ENCODE data around the gene PGAM2.
A peak's percentile ranks its signal among the peaks of the same experiment; 100 is the strongest.
"Not testable (repeated sequence)": the region's sequence is repeated elsewhere in the genome, so short reads cannot be mapped to it uniquely, and the experiment has no call there.

PGAM2 gene

DNA sequence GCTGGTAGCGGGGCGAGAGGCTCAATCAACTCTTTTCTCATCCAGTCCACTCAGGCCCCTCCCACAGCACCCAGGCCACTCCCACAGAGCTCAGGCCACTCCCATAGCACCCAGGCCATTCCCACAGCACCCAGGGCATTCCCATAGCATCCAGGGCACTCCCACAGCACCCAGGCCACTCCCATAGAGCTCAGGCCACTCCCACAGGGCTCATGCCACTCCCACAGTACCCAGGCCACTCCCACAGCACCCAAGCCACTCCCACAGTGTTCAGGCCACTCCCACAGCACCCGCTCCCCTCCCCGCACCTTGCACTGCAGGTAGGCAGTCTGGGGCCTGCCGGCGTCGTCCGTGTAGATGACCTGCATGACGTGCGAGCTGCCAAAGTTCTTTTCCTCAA, 29.0 kb downstream of the PGAM2 start:
- H3K4me3 ChIP-seq (ENCODE audit: low read depth, low read length); CTCF ChIA-PET: not testable (repeated sequence)

DNA sequence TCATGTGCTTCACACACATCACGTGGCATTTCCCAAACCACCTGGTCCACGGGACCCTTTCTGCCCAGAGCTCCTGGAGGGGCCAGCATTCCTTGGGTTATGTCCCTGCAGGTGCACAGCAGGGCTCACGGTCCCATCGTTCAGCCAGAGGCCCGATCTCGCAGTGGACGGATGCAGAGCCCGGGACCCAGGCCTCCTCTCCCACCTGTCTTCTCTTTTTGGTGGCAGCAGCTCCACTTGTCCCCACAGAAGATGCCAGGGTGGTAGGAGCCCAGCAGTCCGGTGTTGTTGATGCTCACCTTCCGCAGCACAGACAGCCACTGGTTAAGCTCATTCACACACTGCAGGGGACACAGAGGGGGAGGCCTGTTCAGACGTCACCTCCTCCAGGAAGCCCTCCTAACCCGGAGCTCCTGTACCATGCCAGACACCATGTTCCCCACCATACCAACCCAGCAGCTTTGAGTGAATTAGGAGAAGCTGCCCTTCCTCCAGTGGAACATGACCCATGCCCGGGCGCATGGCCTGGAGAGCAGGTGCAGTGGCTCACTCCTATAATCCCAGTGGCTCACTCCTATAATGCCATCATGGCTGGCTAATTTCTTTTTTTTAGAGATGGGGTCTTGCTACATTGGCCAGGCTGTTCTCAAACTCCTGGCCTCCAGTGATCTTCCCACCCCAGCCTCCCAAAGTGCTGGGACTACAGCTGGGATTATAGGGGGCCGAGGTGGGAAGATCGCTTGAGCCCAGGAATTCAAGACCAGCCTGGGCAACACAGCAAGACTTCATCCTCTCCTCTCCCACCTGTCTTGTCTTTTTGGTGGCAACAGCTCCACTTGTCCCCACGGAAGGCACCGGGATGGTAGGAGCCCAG, 31.2 kb downstream of the PGAM2 start:
- TF ChIP-seq ZNF121 (tag by site-specific recombination; IDR thresholded peaks at IDR 0.05), result peak; percentile 74
- H3K27ac ChIP-seq (ENCODE audit: extremely low read depth, low read depth, low read length); POLR2A ChIA-PET; H3K9me3 ChIP-seq (ENCODE audit: control insufficient read depth, insufficient read depth, low read depth, low read length); H3K4me3 ChIP-seq (ENCODE audit: low read depth, low read length); CTCF ChIA-PET; H3K4me1 ChIP-seq (ENCODE audit: control insufficient read depth, insufficient read depth, low read length); H3K36me3 ChIP-seq (ENCODE audit: control insufficient read depth in 2 of 2, insufficient read depth in 1 of 2, low read length in 2 of 2): not testable (repeated sequence)

More for the DNA sequence above, 29.0 kb downstream of the PGAM2 start:
- H3K27ac ChIP-seq (ENCODE audit: extremely low read depth, low read depth, low read length); POLR2A ChIA-PET; H3K9me3 ChIP-seq (ENCODE audit: control insufficient read depth, insufficient read depth, low read depth, low read length); H3K36me3 ChIP-seq (ENCODE audit: control insufficient read depth in 2 of 2, insufficient read depth in 1 of 2, low read length in 2 of 2); H3K4me1 ChIP-seq (ENCODE audit: control insufficient read depth, insufficient read depth, low read length): not testable (repeated sequence)
- TF ChIP-seq SP3 (tag by site-specific recombination; IDR thresholded peaks at IDR 0.05) (0 out of 2 replicates have a peak, but pooled peaks have one; percentile 15), IKZF3 (tag by site-specific recombination; IDR thresholded peaks at IDR 0.05) (peak; percentile 76)

DNA sequence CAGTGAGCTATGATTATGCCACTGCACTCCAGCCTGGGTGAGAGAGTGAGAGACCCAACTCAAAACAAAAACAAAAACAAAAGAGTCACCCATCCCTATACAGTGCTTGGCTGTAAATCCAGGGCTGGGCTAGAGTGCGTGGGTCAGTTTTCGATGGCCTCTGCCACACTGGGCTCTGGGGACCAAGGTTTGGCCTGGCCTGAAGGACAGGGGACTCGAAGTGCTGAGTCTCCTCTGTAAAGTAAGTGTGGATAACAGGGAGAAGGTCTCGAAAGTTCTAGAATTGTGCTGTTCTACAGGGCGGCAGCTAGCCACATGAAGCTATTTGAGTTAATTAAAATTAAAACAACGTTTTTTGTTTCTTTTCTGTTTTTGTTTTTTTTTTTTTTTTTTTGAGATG, 33.3 kb downstream of the PGAM2 start:
- H3K4me3 ChIP-seq (ENCODE audit: low read depth, low read length); H3K4me1 ChIP-seq (ENCODE audit: control insufficient read depth, insufficient read depth, low read length); CTCF ChIA-PET; H3K36me3 ChIP-seq (ENCODE audit: control insufficient read depth in 2 of 2, insufficient read depth in 1 of 2, low read length in 2 of 2); POLR2A ChIA-PET; H3K9me3 ChIP-seq (ENCODE audit: control insufficient read depth, insufficient read depth, low read depth, low read length); H3K27ac ChIP-seq (ENCODE audit: extremely low read depth, low read depth, low read length): not testable (repeated sequence)

DNA sequence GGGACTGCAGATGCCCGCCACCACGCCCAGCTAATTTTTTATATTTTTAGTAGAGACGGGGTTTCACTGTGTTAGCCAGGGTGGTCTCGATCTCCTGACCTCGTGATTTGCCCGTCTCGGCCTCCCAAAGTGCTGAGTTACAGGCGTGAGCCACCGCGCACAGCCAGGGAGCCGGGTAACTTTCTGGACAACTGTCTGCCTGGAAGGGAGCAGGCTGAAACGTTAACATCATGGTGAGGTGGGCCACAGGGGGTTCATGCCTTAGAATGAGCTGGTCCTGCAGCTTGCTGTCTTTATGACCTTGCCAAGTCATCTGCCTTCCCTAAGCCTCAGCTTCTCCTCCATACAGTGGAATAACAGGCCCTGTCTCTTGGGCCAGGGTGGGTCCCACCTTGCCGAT, 34.0 kb downstream of the PGAM2 start:
- H3K27ac ChIP-seq (ENCODE audit: extremely low read depth, low read depth, low read length); H3K4me1 ChIP-seq (ENCODE audit: control insufficient read depth, insufficient read depth, low read length); H3K9me3 ChIP-seq (ENCODE audit: control insufficient read depth, insufficient read depth, low read depth, low read length); H3K4me3 ChIP-seq (ENCODE audit: low read depth, low read length); CTCF ChIA-PET; POLR2A ChIA-PET; H3K36me3 ChIP-seq (ENCODE audit: control insufficient read depth in 2 of 2, insufficient read depth in 1 of 2, low read length in 2 of 2): not testable (repeated sequence)

DNA sequence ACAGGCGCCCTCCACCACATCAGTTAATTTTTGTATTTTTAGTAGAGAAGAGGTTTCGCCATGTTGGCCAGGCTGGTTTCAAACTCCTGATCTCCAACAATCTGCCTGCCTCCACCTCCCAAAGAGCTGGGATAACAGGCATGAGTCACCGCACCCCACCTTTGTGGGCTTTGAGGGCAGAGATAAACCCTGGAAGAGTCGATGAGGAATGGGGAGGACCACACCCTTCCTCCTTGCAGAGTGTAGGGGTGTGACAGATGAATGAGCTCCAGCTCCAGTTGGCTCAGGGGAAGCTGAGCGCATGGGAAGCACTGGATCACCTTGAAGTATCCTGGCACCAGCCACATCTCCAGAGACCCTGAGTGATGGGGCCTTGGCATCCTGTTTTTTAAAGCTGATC, 35.3 kb downstream of the PGAM2 start:
- H3K27ac ChIP-seq (ENCODE audit: extremely low read depth, low read depth, low read length); POLR2A ChIA-PET; CTCF ChIA-PET; H3K9me3 ChIP-seq (ENCODE audit: control insufficient read depth, insufficient read depth, low read depth, low read length); H3K36me3 ChIP-seq (ENCODE audit: control insufficient read depth in 2 of 2, insufficient read depth in 1 of 2, low read length in 2 of 2); H3K4me1 ChIP-seq (ENCODE audit: control insufficient read depth, insufficient read depth, low read length); H3K4me3 ChIP-seq (ENCODE audit: low read depth, low read length): not testable (repeated sequence)
- TF ChIP-seq KLF1 (tag by site-specific recombination; IDR thresholded peaks at IDR 0.05), result peak; percentile 59

DNA sequence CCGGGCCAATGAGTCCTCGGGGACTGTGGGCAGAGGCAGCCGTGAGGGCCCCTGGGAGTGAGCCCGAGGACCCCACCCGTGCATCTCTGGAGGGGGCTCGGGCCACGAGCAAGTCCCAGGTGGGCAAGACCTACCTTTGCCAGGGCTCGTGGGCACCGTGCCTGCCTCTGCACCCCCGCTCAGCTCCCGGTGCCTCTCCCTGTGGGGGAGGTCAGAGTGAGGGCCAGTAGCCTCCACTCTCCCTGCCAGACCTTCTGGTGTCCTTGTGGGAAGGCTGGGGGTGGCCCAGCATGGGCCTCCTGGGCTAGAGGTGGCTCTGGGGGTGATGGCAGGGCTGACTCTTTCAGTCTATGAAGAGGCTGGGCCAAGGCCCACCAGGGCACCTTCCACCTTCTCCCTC, 35.9 kb downstream of the PGAM2 start:
- H3K27ac ChIP-seq (ENCODE audit: extremely low read depth, low read depth, low read length); H3K9me3 ChIP-seq (ENCODE audit: control insufficient read depth, insufficient read depth, low read depth, low read length); CTCF ChIA-PET; POLR2A ChIA-PET; H3K36me3 ChIP-seq (ENCODE audit: control insufficient read depth in 2 of 2, insufficient read depth in 1 of 2, low read length in 2 of 2); H3K4me3 ChIP-seq (ENCODE audit: low read depth, low read length); H3K4me1 ChIP-seq (ENCODE audit: control insufficient read depth, insufficient read depth, low read length): not testable (repeated sequence)

DNA sequence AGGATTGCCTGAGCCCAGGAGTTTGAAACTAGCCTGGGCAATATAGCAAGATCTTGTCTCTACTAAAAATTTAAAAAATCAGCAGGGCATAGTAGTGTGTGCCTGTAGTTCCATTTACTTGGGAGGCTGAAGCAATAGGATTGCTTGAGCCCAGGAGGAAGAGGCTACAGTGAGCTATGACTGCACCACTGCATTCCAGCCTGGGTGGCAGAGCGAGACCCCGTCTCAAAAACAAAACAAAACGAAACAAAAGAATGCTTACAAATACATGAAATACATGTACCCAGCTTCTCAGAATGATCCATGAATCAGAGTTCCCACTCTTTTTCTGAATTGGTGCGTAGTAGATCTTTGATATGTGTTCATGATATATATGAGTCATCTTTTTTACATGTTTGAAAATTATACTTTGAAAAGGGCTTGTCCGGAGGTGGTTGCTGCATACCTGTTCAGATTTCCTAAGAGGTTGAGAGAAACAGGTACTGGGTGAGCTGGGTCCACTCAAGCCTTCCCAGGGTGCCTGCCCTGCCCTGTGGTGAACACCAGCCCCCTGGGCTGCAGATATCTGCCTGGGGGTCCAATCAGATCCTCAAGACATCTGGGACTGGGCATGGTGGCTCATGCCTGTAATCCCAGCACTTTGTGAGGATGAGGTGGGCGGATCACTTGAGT, 42.4 kb downstream of the PGAM2 start:
- H3K27ac ChIP-seq (ENCODE audit: extremely low read depth, low read depth, low read length); H3K9me3 ChIP-seq (ENCODE audit: control insufficient read depth, insufficient read depth, low read depth, low read length); H3K4me3 ChIP-seq (ENCODE audit: low read depth, low read length); POLR2A ChIA-PET; H3K36me3 ChIP-seq (ENCODE audit: control insufficient read depth in 2 of 2, insufficient read depth in 1 of 2, low read length in 2 of 2); H3K4me1 ChIP-seq (ENCODE audit: control insufficient read depth, insufficient read depth, low read length): not testable (repeated sequence)
- CTCF ChIA-PET, result interaction anchor here (0.7 kb wide), 1 partner anchor 48 kb away, joined by 4 read pairs; no protein-coding TSS in a partner anchor

DNA sequence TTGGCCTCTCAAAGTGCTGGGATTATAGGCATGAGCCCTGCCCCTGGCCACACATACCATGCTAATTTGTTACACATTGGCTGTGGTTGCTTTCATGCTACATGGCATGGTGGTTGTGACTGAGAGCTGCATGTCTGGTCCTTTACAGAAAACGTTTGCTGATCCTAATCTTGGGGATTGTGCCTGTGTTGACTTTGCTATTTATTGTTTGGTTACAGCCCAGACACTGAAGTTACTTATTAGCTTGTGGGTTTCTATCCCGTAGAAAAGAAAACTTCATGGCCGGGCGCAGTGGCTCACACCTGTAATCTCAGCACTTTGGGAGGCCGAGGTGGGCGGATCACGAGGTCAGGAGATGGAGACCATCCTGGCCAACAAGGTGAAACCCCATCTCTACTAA, 43.3 kb downstream of the PGAM2 start:
- H3K4me1 ChIP-seq (ENCODE audit: control insufficient read depth, insufficient read depth, low read length); H3K27ac ChIP-seq (ENCODE audit: extremely low read depth, low read depth, low read length); H3K36me3 ChIP-seq (ENCODE audit: control insufficient read depth in 2 of 2, insufficient read depth in 1 of 2, low read length in 2 of 2); POLR2A ChIA-PET; H3K9me3 ChIP-seq (ENCODE audit: control insufficient read depth, insufficient read depth, low read depth, low read length); H3K4me3 ChIP-seq (ENCODE audit: low read depth, low read length); CTCF ChIA-PET: not testable (repeated sequence)

DNA sequence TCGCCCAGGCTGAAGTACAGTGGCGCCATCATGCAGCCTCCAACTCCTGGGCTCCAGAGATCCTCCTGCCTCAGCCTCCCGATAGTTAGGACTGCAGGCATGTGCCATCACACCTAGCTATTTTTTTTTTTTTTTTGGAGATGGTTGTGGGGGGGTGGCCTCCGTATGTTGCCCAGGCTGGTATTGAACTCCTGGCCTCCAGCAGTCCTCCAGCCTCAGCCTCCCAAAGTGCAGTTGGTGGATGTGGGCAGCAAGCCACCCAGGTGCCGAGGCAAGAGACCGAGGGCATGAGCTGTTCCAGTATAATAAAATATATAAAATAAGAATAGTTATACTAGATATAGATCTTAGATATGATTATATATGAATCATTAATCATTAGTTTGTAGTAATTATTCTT, 45.5 kb downstream of the PGAM2 start:
- H3K4me3 ChIP-seq (ENCODE audit: low read depth, low read length); H3K36me3 ChIP-seq (ENCODE audit: control insufficient read depth in 2 of 2, insufficient read depth in 1 of 2, low read length in 2 of 2); H3K9me3 ChIP-seq (ENCODE audit: control insufficient read depth, insufficient read depth, low read depth, low read length); H3K27ac ChIP-seq (ENCODE audit: extremely low read depth, low read depth, low read length); H3K4me1 ChIP-seq (ENCODE audit: control insufficient read depth, insufficient read depth, low read length): not testable (repeated sequence)
- POLR2A ChIA-PET, result interaction anchor here (0.6 to 1.3 kb wide), 4 partner anchors 42 to 1103 kb away, joined by 3 to 6 read pairs (median 3); no protein-coding TSS in a partner anchor
- CTCF ChIA-PET, result interaction anchor here (0.6 to 1.4 kb wide), 6 partner anchors 8 to 546 kb away, joined by 3 to 4 read pairs (median 3); no protein-coding TSS in a partner anchor
